HG03565 (cell line): ENCODE measurements around the gene HCFC1R1.

Source experiments
- ATAC-seq: cut with Tn5 transposase; IDR thresholded peaks from one replicate; pipeline ENCODE4 v1.9.1; 2021; ENCODE audit warnings: mild to moderate bottlenecking, moderate library complexity; ENCODE audit not compliant: unreplicated experiment

Gene HCFC1R1

DNA sequence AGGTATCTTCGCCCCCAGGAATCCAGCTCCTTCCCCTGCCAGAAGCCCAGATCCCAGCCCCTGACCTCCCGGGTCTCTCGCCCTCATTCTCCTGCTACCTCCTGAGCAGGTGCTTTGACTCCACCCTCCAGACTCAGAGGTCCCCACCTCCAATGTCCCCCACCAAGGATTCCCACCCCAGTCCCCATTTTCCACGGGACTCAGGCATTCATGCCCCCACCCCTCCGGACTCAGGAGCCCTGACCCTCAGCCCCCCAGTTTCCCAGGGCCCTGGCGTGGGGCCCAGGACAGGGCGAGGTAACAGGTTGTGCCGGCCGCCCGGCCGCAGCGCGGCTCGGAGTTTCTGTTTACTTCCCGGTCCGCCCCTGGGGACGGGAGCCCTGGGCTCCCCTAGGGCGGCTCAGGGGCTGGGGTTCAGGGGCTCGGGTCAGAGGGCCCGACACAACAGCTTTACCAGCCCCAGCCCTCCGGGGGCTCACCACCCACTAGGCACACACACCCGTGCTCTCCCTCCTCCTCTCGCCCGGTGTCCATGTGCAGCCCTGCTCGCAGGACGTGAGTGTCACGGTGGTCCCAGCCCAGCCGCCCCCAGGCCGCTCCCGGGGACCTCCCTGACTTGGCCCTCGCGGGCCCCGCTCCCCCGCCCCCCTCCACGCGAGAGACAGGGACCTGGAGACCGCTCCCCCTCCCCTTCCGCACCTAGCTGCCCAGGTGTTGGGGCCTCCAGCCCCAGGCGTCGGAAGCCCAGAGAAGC lies 12.4 kb upstream of the HCFC1R1 start:
- no peak for ATAC-seq

DNA sequence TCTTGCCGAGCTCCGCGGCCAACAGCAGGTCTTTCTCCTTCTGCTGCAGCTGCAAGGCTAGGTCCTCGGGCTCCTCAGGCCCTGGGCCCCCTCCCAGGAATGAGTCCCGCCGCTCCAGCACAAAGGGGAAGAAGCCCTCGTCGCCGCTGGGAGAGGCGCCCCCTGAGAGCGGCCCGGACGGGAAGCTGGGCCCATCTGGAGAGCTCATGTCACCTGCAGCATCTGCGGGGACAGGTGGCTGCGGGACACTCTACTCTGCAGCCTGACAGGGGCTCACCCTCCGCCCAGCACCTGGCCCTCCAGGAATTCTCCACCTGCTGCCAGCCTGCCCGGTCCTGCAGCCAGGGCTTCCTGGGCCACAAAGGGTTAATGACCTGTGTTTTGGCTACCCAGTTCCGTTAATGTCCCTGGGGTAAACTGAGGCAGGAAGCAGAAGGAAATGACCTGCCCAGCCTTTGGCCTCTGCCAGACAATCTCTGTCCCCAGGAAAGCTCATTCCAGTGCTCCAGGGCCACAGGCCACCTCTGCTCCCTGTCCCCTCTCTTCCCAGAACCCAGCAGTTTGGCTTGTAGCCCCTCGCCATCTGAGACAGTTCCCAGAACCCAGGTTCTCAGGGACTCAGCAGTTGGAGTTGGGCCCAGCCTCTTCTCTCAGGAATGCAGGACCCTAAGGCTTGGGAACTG lies 11.7 kb upstream of the HCFC1R1 start:
- ATAC-seq, result no peak

DNA sequence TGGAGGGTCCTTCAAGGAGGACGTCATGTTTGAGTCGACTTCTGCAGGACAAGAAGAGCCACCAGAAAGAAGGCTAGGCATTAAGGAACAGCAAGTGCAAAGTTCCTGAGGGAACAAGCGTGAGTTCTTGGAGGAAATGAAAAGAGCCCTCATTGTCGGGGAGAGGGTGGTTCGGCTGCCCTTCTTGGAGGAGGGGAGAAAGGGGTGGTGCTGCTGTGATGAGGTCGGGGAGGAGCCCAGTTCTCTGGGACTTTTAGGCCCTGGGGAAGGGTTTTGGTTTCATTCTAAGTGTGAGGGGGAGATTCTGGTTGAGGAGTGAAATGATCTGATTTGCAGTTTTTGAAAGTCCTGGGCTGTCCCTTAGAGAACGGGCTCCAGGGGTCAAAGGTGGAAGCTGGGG lies 8.9 kb upstream of the HCFC1R1 start:
- no peak for ATAC-seq

DNA sequence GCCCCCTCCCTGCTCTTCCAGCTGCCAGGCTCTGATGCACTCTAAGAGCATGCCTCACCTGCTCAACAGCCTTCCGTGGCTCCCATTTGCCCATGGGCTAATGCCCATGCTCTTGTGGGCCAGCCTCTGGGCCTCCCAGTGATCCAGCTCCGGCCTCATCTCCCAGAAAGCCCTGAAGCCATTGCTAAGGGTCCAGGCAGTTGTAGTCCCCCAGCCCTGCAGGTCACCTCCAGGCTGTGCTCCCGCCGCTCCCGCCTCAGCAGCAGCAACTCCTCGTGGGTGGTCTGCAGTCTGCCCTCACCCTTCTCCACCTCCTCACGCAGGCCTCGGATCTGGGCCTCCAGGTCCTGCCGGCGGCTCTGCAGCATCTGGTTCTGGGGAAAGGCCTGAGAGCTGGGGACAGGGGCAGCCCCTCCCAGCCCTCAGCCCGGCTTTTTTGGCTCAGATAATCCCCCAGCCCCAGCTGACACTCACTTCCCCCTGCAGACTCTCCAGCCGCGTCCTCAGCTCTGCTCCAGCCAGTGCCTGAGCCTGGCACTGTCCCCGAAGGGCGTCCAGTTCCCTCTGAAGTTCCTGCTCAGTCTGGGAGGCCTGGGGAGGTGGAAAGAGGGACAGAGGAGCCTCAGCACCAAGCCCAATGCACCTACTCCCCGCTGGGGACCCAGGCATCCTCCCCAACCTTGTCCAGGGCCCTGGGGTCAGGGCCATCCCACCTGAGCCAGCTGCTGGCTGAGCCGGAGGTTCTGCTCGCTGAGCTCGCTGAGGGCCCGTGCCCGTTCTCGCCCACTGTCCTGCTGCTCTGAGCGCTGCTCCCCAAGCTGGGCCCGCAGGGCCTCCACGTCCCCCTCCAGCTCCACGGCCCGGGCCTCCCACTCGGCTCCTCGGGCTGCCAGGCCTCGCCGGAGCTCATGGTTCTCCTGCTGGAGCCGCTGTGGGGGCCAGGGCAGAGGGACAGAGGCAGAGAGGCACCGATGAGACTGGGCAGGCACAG lies 6.8 kb upstream of the HCFC1R1 start:
- no peak for ATAC-seq

DNA sequence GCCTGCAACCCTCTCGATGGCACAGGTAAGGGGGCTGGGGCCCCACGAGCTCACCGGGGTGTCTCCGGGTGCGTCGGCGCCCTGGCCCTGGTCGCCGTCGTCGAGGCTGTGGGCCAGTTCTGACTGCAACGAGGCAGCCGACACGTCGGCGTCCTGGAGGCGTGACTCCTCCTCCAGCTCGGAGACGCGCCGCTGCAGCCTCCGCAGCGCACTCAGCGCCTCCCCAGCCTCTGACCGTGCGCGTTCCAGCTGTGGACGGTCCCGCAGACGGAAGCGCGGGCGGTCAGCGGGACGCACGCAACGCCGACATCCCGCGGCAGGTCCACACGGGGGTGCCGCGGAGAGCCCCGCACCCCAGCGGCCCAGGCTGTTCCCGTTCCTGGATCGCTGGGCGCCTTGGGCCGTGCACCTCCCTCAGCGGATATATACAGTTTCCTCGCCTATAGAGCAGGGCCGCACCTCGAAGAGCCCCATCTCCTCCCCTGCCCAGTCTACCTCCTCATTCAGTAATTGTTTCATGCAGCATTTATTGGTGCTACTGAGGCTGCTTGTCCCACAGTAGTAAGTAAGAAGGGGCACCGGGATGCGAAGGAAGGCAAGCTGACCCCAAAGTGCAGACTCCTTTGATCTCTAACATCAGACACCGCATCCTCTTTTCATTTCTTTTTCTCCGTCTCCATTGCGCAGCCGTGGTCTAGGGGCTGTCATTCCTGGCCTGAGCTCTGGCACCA lies 5.9 kb upstream of the HCFC1R1 start:
- no peak for ATAC-seq

DNA sequence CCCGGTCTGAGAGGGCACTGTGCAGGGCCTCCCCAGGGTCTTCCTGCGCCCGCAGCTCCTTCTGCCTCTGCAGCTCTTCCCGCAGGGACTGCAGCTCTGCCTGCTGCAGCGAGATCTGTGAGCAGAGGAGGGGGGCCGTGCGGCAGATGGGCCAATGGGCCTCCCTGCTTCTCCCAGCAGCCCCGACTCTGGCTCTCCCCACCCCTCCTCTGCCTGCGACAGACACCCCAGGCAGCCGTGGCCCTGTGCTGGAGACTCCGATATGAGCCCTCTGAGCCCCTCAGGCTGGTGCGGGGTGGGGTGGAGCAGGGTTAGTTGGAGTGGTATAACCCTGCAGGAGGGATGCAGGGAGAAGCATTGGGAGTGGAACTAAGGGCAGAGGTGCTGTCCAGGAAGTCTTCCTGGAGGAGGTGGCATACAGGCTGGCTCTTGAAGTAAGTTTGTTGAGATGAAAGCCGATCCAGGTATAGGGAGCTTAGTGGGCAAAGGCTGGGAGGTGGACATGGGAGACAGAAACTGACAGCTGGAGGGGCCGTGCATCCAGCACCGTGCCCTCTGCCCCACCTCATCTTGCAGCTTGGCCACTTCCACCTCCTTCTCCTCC lies 5.1 kb upstream of the HCFC1R1 start:
- ATAC-seq, result no peak

DNA sequence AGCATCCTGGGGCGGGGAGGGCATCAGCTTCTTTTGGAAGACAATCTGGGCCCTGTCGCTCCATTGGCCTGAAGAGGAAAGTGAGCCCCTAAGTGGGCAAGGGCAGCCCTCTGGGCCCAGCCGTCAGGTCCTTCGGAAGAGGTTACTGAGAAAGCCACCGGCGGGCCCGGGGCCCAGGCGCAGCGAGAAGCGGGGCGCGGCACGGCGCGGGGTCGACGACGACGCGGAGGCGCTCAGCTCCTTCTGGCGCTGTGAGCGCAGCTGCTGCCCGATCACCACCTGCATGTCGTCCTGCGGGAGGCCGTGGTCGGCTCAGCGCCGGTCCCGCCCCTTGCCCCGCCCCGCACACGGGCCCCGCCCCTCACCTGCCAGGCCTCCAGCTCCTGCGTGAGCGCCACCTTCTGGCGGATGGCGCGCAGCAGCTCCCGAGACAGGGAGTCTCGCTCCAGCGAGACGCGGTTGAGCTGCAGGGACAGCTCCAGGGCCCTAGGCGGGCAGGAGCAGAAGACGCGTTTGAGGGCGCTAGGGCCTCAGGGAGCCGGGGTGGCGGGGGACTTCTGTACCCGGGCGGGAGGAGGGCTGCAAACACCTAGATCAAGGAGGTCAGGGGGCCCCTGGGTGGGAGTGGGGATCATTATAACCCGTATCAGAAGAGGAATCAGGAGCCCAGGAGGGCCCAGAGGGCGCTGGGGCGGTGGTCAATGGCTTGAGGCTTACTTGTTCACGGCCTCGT lies 4.4 kb upstream of the HCFC1R1 start:
- ATAC-seq, result no peak

DNA sequence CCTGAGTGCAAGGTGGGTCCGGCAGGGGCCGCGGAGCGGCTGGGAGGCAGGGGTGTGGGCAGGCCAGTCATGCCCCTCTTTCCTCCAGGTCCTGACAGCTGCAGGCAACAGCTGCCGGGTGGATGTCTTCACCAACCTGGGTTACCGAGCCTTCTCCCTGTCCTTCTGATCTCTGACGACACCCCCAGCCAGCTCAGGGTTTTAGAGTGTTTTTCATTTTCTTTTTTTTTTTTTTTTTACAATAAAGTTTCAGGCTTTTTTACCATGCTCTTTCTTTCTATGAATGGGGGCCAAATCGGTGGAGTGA lies 3.7 kb upstream of the HCFC1R1 start:
- no peak for ATAC-seq

DNA sequence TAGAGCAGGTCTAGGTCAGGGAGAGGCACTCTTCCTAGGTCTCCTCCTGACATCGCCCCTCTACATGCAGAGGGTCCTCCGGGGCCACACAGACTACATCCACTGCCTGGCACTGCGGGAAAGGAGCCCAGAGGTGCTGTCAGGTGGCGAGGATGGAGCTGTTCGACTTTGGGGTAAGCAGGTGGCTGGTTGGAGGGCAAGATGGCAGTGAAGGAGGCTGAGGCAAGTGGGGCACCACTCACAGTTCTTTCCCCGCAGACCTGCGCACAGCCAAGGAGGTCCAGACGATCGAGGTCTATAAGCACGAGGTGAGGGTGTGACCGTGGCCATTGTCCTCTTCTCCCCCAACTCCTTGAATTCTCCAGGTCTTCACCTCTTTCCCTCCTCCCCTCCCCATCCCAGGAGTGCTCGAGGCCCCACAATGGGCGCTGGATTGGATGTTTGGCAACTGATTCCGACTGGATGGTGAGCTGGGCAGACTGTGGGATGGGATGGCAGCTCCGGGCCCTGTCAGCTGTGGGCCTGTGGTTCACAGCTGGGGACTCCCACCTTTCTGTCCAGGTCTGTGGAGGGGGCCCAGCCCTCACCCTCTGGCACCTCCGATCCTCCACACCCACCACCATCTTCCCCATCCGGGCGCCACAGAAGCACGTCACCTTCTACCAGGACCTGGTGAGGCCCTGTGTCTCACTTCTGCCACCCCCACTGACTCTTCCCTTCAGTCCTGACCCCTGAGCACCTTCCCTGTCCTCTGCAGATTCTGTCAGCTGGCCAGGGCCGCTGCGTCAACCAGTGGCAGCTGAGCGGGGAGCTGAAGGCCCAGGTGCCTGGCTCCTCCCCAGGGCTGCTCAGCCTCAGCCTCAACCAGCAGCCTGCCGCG lies 3.1 kb upstream of the HCFC1R1 start:
- ATAC-seq, result no peak

DNA sequence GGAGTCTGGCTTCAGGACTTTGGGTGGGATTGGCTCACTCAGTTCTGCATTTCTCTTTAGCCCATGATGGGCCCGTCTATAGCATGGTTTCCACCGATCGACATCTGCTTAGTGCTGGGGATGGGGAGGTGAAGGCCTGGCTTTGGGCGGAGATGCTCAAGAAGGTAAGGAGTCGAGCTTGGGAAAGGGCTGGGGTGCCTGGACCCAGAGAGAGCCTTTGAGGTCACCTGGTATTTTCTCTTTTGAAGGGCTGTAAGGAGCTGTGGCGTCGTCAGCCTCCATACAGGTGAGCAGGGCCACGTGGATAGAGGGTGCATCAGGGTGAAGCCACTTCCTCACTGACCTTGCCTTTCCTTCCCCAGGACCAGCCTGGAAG lies 2.2 kb upstream of the HCFC1R1 start:
- no peak for ATAC-seq

DNA sequence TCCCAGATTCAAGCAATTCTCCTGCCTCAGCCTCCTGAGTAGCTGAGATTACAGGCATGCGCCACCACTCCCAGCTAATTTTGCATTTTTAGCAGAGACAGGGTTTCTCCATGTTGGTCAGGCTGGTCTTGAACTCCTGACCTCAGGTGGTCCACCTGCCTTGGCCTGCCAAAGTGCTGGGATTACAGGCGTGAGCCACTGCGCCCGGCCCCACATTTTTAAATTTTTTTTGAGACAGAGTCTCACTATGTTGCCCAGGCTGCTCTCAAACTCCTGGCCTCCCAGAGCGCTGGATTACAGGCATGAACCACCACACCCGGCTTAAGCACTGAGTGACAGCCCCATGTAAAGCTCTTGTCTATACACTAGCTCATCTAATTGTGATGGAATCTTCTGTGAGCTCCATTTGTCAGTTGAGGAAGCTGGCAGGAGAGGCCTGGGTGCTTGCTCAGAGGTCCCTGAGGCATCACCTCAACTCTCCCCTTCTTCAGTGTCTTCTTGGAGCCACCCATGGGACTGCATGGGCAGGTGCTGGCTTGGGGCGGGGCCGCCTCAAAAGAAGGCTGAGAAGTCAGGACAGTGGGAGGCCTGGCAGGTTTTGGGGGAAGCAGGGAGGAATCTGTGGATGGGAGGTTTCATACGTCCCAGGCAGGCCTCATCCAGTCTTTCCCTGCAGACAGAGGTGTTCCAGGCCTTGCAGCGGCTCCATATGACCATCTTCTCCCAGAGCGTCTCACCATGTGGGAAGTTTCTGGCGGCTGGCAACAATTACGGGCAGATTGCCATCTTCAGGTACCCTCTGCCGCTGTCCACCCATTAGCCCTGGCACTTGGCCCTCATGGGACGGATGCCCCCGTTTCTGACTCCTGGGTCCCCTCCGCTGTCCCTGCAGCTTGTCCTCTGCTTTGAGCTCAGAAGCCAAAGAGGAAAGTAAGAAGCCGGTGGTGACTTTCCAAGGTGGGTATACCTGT lies 1.6 kb upstream of the HCFC1R1 start:
- ATAC-seq, result no peak

DNA sequence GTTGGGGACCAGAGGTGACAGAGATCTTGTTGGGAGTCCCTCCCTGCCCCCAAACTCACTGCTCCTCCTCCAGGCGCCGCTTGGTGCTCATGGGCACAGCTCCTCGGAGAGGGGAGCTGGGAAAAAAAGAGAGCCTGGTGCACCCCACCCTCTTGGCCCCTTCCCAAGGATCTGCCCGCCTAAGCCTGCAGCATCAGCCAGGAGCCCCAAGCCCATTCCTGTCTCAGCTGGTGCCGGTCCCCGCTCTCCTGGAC lies 400 bp downstream of the HCFC1R1 start:
- ATAC-seq, result no peak

DNA sequence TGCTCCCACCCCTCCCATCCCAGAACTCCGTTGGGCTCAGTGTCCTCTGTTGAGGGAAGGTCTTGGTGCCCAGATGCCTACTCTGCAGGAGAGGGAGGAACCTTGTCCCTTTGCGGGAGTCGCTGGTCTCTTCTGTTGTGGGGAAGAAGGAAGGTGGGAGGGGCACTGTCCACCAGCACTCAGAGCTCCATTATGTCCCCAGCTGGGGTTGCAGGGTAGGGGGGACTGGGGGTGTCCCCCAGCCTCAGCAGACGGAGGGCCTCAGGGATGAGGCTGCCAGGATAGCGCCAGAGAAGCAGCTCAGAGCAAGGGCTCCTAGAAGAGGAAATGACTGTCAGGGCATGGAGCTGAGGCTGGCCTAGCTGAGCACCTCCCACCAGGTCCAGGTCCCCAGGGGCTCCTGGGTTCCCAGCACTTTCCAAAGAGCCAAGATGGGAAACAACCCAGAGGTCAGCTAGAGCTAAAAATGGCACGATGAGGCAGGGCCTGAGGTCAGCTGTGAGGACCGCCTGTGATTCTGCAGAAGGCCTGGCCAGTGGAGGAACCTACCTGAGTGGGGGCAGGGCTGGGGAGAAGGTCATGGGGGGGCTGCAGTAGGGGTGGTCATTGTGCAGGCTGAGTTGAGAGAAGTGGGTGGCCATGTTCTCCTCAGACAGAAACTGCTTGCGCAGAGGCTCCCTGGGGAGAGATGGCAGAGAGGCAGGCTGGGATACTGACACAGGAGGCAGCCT lies 893 bp downstream of the HCFC1R1 start:
- ATAC-seq, result no peak

DNA sequence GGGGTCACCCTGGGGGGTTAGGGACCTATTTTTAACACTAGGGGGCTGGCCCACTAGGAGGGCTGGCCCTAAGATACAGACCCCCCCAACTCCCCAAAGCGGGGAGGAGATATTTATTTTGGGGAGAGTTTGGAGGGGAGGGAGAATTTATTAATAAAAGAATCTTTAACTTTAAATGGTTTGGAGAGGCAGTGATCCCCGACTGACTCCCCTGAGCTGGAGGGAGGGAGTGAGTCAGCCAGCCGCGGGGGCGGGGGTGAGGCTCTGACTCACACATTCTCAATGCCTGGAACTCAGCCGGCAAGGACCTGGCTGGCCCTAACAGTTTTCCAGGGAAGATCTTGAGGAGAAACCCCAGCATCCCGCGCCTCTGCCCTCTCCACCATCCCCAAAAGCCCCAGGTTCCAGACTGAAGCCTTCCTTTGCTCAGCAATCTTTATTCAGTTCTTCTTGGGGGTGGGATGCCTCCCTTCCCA lies 1.5 kb downstream of the HCFC1R1 start:
- ATAC-seq, result no peak

DNA sequence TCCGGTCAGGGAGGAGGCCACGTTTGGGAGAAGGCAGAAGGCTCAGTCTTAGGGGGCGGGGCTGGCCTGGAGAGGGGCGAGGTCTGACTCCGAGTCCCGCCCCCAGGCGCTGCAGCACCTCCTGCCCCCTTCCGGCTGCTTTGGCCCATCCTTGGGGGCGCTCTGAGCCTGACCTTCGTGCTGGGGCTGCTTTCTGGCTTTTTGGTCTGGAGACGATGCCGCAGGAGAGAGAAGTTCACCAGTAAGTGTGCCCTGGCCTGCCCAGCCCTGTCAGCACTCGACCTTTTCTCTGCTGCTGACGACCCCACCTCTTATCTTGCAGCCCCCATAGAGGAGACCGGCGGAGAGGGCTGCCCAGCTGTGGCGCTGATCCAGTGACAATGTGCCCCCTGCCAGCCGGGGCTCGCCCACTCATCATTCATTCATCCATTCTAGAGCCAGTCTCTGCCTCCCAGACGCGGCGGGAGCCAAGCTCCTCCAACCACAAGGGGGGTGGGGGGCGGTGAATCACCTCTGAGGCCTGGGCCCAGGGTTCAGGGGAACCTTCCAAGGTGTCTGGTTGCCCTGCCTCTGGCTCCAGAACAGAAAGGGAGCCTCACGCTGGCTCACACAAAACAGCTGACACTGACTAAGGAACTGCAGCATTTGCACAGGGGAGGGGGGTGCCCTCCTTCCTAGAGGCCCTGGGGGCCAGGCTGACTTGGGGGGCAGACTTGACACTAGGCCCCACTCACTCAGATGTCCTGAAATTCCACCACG lies 2.1 kb downstream of the HCFC1R1 start:
- ATAC-seq, result no peak

DNA sequence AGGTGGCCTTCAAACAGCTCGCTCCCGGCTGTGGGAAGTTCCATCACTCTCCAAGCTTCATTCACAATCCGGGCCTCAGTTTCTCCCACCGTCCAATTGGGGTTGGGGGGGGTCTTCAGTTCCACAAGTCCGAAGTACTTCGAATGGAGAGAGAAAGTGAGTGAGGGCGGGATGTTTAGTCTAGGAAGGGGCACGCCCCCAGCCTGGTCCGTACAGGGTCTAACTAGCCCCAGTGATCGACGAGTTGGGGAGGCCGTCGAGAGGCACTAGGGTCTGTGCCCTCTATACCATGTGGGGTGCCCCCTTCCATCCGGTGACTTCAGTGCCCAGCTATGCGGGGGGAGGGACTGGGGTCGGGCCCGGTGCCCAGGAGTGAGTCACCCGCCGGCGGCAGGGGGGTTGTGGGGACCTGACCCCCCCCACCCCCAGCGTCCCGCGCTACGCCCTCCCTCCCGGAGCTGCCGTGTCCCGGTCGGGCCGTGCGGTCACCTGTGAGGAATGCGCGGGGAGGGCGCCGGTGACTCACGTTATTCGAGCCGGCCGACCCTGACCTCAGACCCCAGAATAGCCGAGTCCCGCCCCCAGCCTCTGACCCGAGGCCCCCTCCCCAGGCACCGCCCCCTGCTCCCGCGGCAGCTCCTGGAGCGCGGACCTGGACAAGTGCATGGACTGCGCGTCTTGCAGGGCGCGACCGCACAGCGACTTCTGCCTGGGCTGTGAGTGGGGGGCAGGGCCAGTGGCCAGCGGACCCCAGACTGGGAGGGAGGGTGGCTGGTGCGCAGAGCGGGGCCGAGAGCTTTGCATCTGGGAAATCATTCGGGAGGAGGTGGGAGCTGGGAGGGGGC lies 2.9 kb downstream of the HCFC1R1 start:
- ATAC-seq, result no peak
